Gastroesophageal sphincter (tissue), 4 donors: ENCODE results near the gene ABAT. TPM values are rescaled to one million over a fixed set of nuclear protein-coding genes. Genes with fewer than 3 reads are reported as not detected.

Source experiments
- ATAC-seq: fragments of 150-250 bp; one replicate; pipeline ENCODE4 v1.9.1; 2016; ENCODE audit warnings: mild to moderate bottlenecking, moderate library complexity
- H3K27ac ChIP-seq, 4 donors: fragments of 200-600 bp; sonication (generic) in 3 of 4; 1 replicate in 3 of 4; 2 replicates in 1 of 4; pipeline ENCODE4 v1.5.1; 2016 to 2019
- H3K27me3 ChIP-seq: fragments of 200-600 bp; sonication (generic); one replicate; pipeline ENCODE4 v1.5.1; 2019
- H3K36me3 ChIP-seq, 2 donors: fragments of 200-600 bp; sonication (generic); one replicate each; pipeline ENCODE4 v1.5.1; 2019; ENCODE audit warnings: control low read depth in 1 of 2
- H3K4me1 ChIP-seq, 3 donors: fragments of 200-600 bp; sonication (generic); 1 replicate in 2 of 3; 2 replicates in 1 of 3; pipeline ENCODE4 v1.5.1; 2016 to 2019; ENCODE audit warnings: control low read depth in 2 of 3
- H3K4me3 ChIP-seq, 2 donors: fragments of 200-600 bp; sonication (generic); one replicate each; pipeline ENCODE4 v1.5.1; 2019; ENCODE audit warnings: mild to moderate bottlenecking in 1 of 2, moderate library complexity in 1 of 2
- H3K9me3 ChIP-seq, 3 donors: fragments of 200-600 bp; sonication (generic); one replicate each; pipeline ENCODE4 v1.5.1; 2017 to 2019; ENCODE audit warnings: control low read depth in 2 of 3
- CTCF ChIP-seq, 4 experiments: fragments of 200-600 bp in 2 of 4; fragments of 450-650 bp in 2 of 4; sonication (generic) in 1 of 4; IDR thresholded peaks; one replicate each; pipeline ENCODE4 v1.5.1; 2017 to 2019; ENCODE audit warnings: antibody characterized with exemption in 4 of 4, mild to moderate bottlenecking in 2 of 4, moderate library complexity in 2 of 4
- EP300 ChIP-seq: sonication (generic); formaldehyde crosslinking; IDR thresholded peaks from one replicate; pipeline ENCODE4 v1.6.1; 2017; ENCODE audit warnings: antibody characterized with exemption, mild to moderate bottlenecking
- POLR2A ChIP-seq, 2 donors: fragments of 450-650 bp; IDR thresholded peaks; one replicate each; pipeline ENCODE4 v1.6.1; 2017; ENCODE audit warnings: antibody characterized with exemption in 2 of 2, mild to moderate bottlenecking in 2 of 2, moderate library complexity in 1 of 2
- POLR2AphosphoS5 ChIP-seq: sonication (generic); formaldehyde crosslinking; IDR thresholded peaks from one replicate; pipeline ENCODE4 v1.6.1; 2017; ENCODE audit warnings: antibody characterized with exemption
- WGBS, 2 donors: methylation state at CpG; one replicate each; pipeline ENCODE4 v1.1.5; 2018; ENCODE audit warnings: low coverage in 1 of 2; 5-methylcytosine and 5-hydroxymethylcytosine counted together
- total RNA-seq, 4 donors: library from RNA; depleted of rRNA; stranded (reverse); fragments of >200 nt; gene quantifications; one replicate each; pipeline ENCODE4 v1.1.0, GENCODE V29; 2016

The ABAT gene
- total RNA-seq, 4 donors from 2014 or later: 5.3 to 15.6 (median 10.3) TPM

GRCh38 chr16:8816967-8817655, 142.7 kb downstream of the ABAT start:
- Histone ChIP-seq H3K9me3 (no peaks in the 10 kb centered on the region), H3K36me3 (peaks cover 0 to 90% of the 10 kb centered on the region in 2 donors), H3K27me3 (no peaks in the 10 kb centered on the region), H3K27ac (no peak overlapping the region), H3K4me1 (peaks cover 0 to 4% (median 0%) of the 10 kb centered on the region in 3 donors), H3K4me3 (no peak overlapping the region)
- WGBS, 2 donors: 79% methylated on average over 5 to 6 of the region's 6 CpGs
- TF ChIP-seq POLR2AphosphoS5 (no peak), EP300 (no peak), POLR2A (IDR thresholded peaks at IDR 0.05) (no peak)
- ATAC-seq: no peak

GRCh38 chr16:8818504-8819270, 144.3 kb downstream of the ABAT start:
- ATAC-seq: no peak
- peaks cover 0 to 19% (median 0%) of the 10 kb centered on the region in 3 donors for H3K4me1 ChIP-seq
- no peaks in the 10 kb centered on the region for H3K9me3 ChIP-seq
- peaks cover 0 to 75% of the 10 kb centered on the region in 2 donors for H3K36me3 ChIP-seq
- WGBS, 2 donors: 68 to 80% methylated on average over 6 to 7 of the region's 10 CpGs
- TF ChIP-seq CTCF (IDR thresholded peaks at IDR 0.05) (no peak), EP300 (no peak), POLR2A (IDR thresholded peaks at IDR 0.05) (no peak), POLR2AphosphoS5 (no peak)
- H3K4me3 ChIP-seq: no peak overlapping the region
- no peak overlapping the region for H3K27ac ChIP-seq
- H3K27me3 ChIP-seq: no peaks in the 10 kb centered on the region

- Histone ChIP-seq H3K9me3 (no peaks in the 10 kb centered on the region), H3K4me3 (no peak overlapping the region), H3K36me3 (peaks cover 0 to 67% of the 10 kb centered on the region in 2 donors), H3K4me1 (peaks cover 0 to 24% (median 0%) of the 10 kb centered on the region in 3 donors), H3K27me3 (no peaks in the 10 kb centered on the region), H3K27ac (no peak overlapping the region)
- ATAC-seq: no peak
- WGBS, 2 donors: 89% methylated on average over 2 to 6 of the region's 6 CpGs
- TF ChIP-seq POLR2A (IDR thresholded peaks at IDR 0.05) (no peak), CTCF (IDR thresholded peaks at IDR 0.05) (no peak), EP300 (no peak), POLR2AphosphoS5 (no peak)
Observed at GRCh38 chr16:8819411-8820034, 145.1 kb downstream of the ABAT start.

GRCh38 chr16:8822403-8822802, 148.0 kb downstream of the ABAT start:
- Histone ChIP-seq H3K36me3 (peaks cover 0 to 40% of the 10 kb centered on the region in 2 donors), H3K9me3 (no peaks in the 10 kb centered on the region), H3K27ac (peak overlapping the region in 1 of 4 donors; percentile 43), H3K4me3 (no peak overlapping the region), H3K27me3 (no peaks in the 10 kb centered on the region), H3K4me1 (peaks cover 0 to 24% (median 0%) of the 10 kb centered on the region in 3 donors)
- no peak for ATAC-seq
- 83 to 89% methylated on average over 3 of the region's 3 CpGs for WGBS, 2 donors
- TF ChIP-seq POLR2AphosphoS5 (no peak), CTCF (IDR thresholded peaks at IDR 0.05) (no peak), POLR2A (IDR thresholded peaks at IDR 0.05) (no peak), EP300 (no peak)

- H3K4me1 ChIP-seq: peaks cover 0 to 24% (median 0%) of the 10 kb centered on the region in 3 donors
- WGBS, 2 donors: 59 to 69% methylated on average over 3 of the region's 3 CpGs
- no peak for TF ChIP-seq POLR2A (IDR thresholded peaks at IDR 0.05)
- TF ChIP-seq POLR2AphosphoS5: no peak
- TF ChIP-seq EP300: no peak
- no peak for TF ChIP-seq CTCF (IDR thresholded peaks at IDR 0.05)
- H3K9me3 ChIP-seq: no peaks in the 10 kb centered on the region
- H3K36me3 ChIP-seq: peaks cover 0 to 34% of the 10 kb centered on the region in 2 donors
- H3K27me3 ChIP-seq: no peaks in the 10 kb centered on the region
- no peak overlapping the region for H3K27ac ChIP-seq
- ATAC-seq: no peak
- no peak overlapping the region for H3K4me3 ChIP-seq
Observed at GRCh38 chr16:8826278-8826879, 152.0 kb downstream of the ABAT start.
